Embryonic facial prominence (tissue), 1 donor: ENCODE measurements around the gene MAML2.
A peak's percentile ranks its signal among the peaks of the same experiment; 100 is the strongest.

ENCODE experiments used
- DNase-seq: peaks from one replicate; pipeline ENCODE4 v3.0.0-alpha.2; 2016; ENCODE audit errors: extremely low spot score

The MAML2 gene

GRCh38 chr11:96012086-96012824 lies 330.7 kb downstream of the MAML2 start:
- DNase-seq: peak; percentile 69

GRCh38 chr11:96010683-96011082 lies 332.3 kb downstream of the MAML2 start:
- no peak for DNase-seq

GRCh38 chr11:96008161-96008720 lies 334.8 kb downstream of the MAML2 start:
- DNase-seq: peak; percentile 54

GRCh38 chr11:96006037-96006436 lies 337.0 kb downstream of the MAML2 start:
- no peak for DNase-seq

- no peak for DNase-seq
Observed at GRCh38 chr11:96004862-96005261, 338.1 kb downstream of the MAML2 start.

- DNase-seq: no peak
Observed at GRCh38 chr11:96002754-96003290, 340.2 kb downstream of the MAML2 start.

- DNase-seq: no peak
Observed at GRCh38 chr11:96002339-96002738, 340.7 kb downstream of the MAML2 start.

- no peak for DNase-seq
Observed at GRCh38 chr11:96001037-96001436, 342.0 kb downstream of the MAML2 start.

GRCh38 chr11:95999711-96000406 lies 343.1 kb downstream of the MAML2 start:
- no peak for DNase-seq

GRCh38 chr11:95996621-95997235 lies 346.3 kb downstream of the MAML2 start:
- DNase-seq: peak; percentile 46

- no peak for DNase-seq
Observed at GRCh38 chr11:95994329-95994728, 348.7 kb downstream of the MAML2 start.

GRCh38 chr11:95993438-95994298 lies 349.3 kb downstream of the MAML2 start:
- no peak for DNase-seq

GRCh38 chr11:95991545-95991944 lies 351.4 kb downstream of the MAML2 start:
- DNase-seq: no peak

- no peak for DNase-seq
Observed at GRCh38 chr11:95991101-95991500, 351.9 kb downstream of the MAML2 start.

- no peak for DNase-seq
Observed at GRCh38 chr11:95989780-95990179, 353.2 kb downstream of the MAML2 start.

- DNase-seq: no peak
Observed at GRCh38 chr11:95989076-95989605, 353.9 kb downstream of the MAML2 start.

- DNase-seq: no peak
Observed at GRCh38 chr11:95985174-95985808, 357.7 kb downstream of the MAML2 start.

GRCh38 chr11:95984072-95984471 lies 358.9 kb downstream of the MAML2 start:
- no peak for DNase-seq

- DNase-seq: no peak
Observed at GRCh38 chr11:95977534-95978174, 365.3 kb downstream of the MAML2 start.

GRCh38 chr11:95976550-95976949 lies 366.4 kb downstream of the MAML2 start:
- DNase-seq: no peak
